Activated CD4-positive, CD25-positive, alpha-beta regulatory T cell treated with anti-CD3 and anti-CD28 coated beads, Interleukin-2, amount 50 U/mL, for 16 hours (primary cell): ENCODE measurements around the gene SCN4B.
A peak's percentile ranks its signal among the peaks of the same experiment; 100 is the strongest.
"Not testable (repeated sequence)": the region's sequence is repeated elsewhere in the genome, so short reads cannot be mapped to it uniquely, and the experiment has no call there.

Source experiments
- DNase-seq: peaks from one replicate; pipeline ENCODE4 v3.0.0-alpha.2; 2020; ENCODE audit warnings: low read depth, low spot score

Gene SCN4B

GRCh38 chr11:118152552-118153471 lies at the start of gene SCN4B:
TSS of gene SCN4B (minus strand) at chr11:118152823. CDS start at chr11:118152673, 150 bp downstream.
- no peak for DNase-seq

GRCh38 chr11:118201966-118202365 lies 49.3 kb upstream of the SCN4B start:
- DNase-seq: no peak

- DNase-seq: no peak
Observed at GRCh38 chr11:118200901-118201680, 48.5 kb upstream of the SCN4B start.

GRCh38 chr11:118200497-118200896 lies 47.9 kb upstream of the SCN4B start:
- DNase-seq: no peak

- no peak for DNase-seq
Observed at GRCh38 chr11:118199135-118199534, 46.5 kb upstream of the SCN4B start.

DNA sequence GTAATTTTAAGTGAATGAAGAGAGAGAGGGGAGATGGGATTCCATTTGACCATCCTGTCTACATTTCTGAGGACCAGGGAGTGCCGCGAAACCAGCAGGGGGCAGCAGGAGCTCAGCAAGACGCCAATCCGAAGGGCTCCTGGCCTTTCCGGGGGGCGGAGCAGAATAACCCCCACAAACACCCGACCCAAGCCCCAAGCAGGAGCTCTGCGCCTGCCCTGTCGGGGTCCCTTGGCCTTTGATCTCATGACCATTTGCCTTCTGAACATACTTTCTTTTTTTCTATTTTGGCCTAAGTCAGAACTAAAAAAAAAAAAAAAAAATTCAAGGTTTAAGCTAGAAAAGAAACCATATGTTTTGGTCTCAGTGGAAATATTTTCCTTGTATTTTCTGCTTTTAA lies 45.7 kb upstream of the SCN4B start:
- DNase-seq: peak; percentile 62

- DNase-seq: no peak
Observed at GRCh38 chr11:118194835-118195627, 42.4 kb upstream of the SCN4B start.

DNA sequence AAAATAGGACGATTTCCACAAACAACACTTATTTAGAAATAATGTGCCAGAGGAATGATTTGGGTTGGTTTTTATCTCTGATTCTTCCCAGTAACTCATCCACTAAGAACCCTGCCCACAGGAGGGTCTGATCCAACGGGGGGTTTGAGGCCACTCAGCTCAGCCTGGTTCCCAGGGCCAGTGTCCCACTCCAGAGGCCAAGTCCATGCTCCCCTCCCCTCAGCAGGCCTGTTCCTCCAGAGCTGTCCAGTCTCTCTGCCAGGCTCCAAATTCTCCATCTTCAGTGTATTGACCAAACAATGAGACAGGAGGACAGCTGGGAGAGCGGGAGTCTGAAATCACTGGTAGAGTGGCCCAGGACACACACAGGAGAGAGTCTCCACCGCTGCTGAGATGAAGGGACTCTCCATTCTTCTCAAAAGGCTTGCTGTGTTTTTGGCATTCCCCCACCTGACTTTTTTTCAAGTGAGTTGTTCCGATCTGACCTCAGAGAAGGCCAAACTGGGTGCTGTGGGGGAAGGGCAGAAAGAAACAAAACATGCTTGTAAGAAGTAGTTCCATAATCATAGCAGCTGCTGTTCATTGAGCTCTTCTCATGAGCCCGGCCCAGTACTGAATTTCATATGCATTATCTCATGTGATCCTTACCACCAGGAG lies 41.4 kb upstream of the SCN4B start:
- DNase-seq: no peak

DNA sequence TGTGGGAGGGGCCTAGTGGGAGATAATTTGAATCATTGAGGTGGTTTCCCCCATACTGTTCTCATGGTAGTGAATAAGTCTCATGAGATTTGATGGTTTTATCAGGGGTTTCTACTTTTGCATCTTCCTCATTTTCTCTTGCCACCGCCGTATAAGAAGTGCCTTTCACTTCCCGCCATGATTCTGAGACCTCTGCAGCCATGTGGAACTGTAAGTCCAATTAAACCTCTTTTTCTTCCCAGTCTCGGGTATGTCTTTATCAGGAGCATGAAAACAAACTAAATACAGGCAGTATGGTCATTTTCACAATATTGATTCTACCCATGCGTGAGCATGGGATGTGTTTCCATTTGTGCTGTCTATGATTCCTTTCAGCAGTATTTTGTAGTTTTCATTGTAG lies 40.2 kb upstream of the SCN4B start:
- DNase-seq: not testable (repeated sequence)

GRCh38 chr11:118190942-118191506 lies 38.4 kb upstream of the SCN4B start:
- not testable (repeated sequence) for DNase-seq

GRCh38 chr11:118186346-118187107 lies 33.9 kb upstream of the SCN4B start:
- DNase-seq: no peak

DNA sequence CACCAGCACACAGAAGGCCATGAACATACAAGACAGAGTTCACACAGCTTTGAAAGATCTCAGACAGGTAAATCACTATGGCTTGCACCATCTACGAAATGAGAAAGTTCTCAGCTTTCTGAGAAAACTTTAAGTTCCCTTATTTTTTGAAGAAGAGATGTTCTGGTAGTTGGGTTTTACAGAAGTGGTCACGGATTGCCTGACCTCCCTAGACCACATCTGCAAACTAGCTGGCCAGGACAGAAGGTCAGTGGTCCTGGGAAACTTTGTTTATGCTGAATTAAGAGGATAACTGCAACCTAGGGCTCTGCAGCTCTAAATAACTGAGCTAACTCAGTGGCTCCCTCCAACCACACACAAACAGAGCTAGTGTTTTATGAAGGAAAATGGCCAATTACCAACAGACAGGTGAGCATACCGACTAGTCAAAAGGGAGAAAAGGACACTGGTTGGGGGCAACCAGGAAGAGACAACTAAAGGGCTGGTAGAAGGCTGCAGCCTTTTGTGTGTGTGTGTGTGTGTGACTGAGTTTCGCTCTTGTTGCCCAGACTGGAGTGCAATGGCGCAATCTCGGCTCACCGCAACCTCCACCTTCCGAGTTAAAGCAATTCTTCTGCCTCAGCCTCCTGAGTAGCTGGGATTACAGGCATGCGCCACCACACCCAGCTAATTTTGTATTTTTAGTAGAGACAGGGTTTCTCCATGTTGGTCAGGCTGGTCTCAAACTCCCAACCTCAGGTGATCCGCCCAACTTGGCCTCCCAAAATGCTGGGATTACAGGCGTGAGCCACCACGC lies 32.4 kb upstream of the SCN4B start:
- no peak for DNase-seq

- DNase-seq: not testable (repeated sequence)
Observed at GRCh38 chr11:118183691-118184090, 31.1 kb upstream of the SCN4B start.

DNA sequence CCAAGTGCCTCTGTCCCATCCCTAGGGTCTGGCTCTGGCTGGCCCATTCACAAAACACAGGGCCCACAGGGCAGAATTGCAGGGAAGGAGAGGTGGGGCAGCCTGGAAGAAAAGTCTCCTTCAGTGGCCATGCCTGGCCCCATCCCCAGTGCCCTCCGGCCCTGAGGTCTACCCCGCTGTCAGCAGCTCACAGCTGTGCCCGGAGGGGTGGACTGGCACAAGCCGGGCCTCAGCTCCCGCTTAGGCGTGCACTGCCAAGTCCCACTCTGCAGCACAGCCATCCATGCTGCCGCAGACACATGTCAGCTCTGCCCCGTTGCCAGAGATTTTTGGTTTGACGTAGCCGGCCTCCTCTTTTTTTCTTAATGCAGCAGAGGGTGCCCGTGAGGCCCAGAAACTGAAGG lies 27.7 kb upstream of the SCN4B start:
- DNase-seq: no peak

DNA sequence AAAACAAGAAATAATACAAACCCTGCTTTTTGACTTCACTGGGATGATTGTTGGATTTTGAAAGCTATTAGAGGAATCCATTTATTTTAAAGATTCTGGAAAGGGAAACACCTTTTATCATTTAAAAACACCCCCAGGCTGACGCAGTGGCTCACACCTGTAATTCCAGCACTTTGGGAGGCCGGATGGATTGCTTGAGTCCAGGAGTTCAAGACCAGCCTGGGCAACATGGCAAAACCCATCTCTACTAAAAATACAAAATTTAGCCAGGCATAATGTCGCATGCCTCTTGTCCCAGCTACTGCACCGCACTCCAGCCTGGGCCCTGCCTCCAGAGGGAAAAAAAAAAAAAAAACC lies 24.1 kb upstream of the SCN4B start:
- no peak for DNase-seq

DNA sequence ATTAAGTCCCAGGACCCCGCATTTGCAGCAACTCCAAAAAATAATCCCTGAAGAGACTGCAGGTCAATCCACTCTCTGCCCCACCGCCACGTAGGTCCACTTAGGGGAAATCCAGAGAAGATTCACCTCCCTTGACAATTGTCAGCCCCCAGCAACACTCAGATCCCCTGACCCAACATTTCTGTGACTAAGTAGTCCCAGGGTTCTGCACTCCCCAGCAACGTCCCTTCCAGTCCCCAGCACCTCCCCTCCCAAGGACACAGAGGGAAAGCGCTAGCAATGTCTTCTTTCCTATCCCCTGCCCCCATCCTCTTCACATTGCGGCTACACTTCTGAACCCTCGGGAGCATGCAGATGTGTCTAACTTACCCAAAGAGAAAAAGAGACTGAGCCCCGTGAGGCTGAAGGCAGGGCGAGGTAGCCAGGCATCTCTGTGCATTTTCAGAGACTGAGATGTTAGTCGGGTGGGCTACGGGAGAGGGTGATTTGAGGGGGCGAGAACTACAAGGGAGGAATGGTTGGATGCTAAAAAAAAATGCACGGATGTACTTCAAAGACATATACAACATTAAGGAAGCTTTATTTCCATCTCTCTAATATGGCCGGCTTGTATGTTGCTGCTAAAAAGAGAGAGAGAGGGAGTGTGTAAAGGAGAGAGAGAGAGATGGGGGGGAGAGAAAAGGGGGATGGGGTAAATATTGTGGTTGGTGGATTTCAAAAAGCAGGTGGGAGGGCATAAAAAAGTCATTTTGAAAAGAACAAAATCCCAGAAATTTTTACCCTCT lies 23.6 kb upstream of the SCN4B start, which contains the start of gene SCN2B:
SCN2B (minus strand) TSS at position 647 of the 785 bp plus-strand sequence; CDS start at position 439, 208 bp downstream.
- no peak for DNase-seq

- no peak for DNase-seq
Observed at GRCh38 chr11:118175031-118175992, 22.7 kb upstream of the SCN4B start.
